Activated CD4-positive, alpha-beta T cell treated with anti-CD3 and anti-CD28 coated beads, Interleukin-2, amount 50 U/mL, for 24 hours (primary cell): Measurements from ENCODE around the gene AKIP1.
"Not testable (repeated sequence)": the region's sequence is repeated elsewhere in the genome, so short reads cannot be mapped to it uniquely, and the experiment has no call there.

Experiments used
- DNase-seq, 2 donors: peaks; one replicate each; pipeline ENCODE4 v3.0.0-alpha.2; 2020; ENCODE audit warnings: low read depth in 1 of 2, low spot score in 1 of 2

The AKIP1 gene

GRCh38 chr11:8911029-8911823 is at the start of gene AKIP1:
Gene AKIP1, plus strand, starts transcription at chr11:8911189. Its CDS starts 261 bp downstream, at chr11:8911450.
- peak; percentile 65 to 85 for DNase-seq

GRCh38 chr11:8863838-8864237 is 47.2 kb upstream of the AKIP1 start:
- DNase-seq = no peak

- no peak for DNase-seq
Measured at GRCh38 chr11:8865304-8865703, 45.7 kb upstream of the AKIP1 start.

- no peak for DNase-seq
Measured at GRCh38 chr11:8867035-8867434, 44.0 kb upstream of the AKIP1 start.

- DNase-seq = no peak
Measured at GRCh38 chr11:8867931-8868631, 42.9 kb upstream of the AKIP1 start.

GRCh38 chr11:8870411-8871170 is 40.4 kb upstream of the AKIP1 start:
- no peak for DNase-seq

GRCh38 chr11:8871171-8871775 is 39.7 kb upstream of the AKIP1 start:
- DNase-seq = no peak

- DNase-seq = no peak
Measured at GRCh38 chr11:8871962-8872361, 39.0 kb upstream of the AKIP1 start.

GRCh38 chr11:8873741-8874405 is 37.1 kb upstream of the AKIP1 start:
- DNase-seq = no peak

GRCh38 chr11:8878771-8879170 is 32.2 kb upstream of the AKIP1 start:
- no peak for DNase-seq

- DNase-seq = not testable (repeated sequence)
Measured at GRCh38 chr11:8881585-8881984, 29.4 kb upstream of the AKIP1 start.

GRCh38 chr11:8886322-8886721 is 24.7 kb upstream of the AKIP1 start:
- DNase-seq = no peak

- not testable (repeated sequence) for DNase-seq
Measured at GRCh38 chr11:8891185-8891584, 19.8 kb upstream of the AKIP1 start.

- no peak for DNase-seq
Measured at GRCh38 chr11:8899119-8899753, 11.8 kb upstream of the AKIP1 start.

- DNase-seq = no peak
Measured at GRCh38 chr11:8905528-8906165, 5.3 kb upstream of the AKIP1 start.

- no peak for DNase-seq
Measured at GRCh38 chr11:8907116-8907515, 3.9 kb upstream of the AKIP1 start.

GRCh38 chr11:8908099-8908498 is 2.9 kb upstream of the AKIP1 start:
- no peak for DNase-seq

- DNase-seq = no peak
Measured at GRCh38 chr11:8910649-8911026, 351 bp upstream of the AKIP1 start.

- DNase-seq = peak in 1 of 2 donors; percentile 11
Measured at GRCh38 chr11:8913961-8914660, 3.1 kb downstream of the AKIP1 start.
